Measurements from ENCODE around the gene RERE. TPM values are rescaled to one million over a fixed set of nuclear protein-coding genes. Genes with fewer than 3 reads are reported as not detected.

RERE gene
- polyA plus RNA-seq, 4 donors: 142 to 184 (median 145) TPM

DNA sequence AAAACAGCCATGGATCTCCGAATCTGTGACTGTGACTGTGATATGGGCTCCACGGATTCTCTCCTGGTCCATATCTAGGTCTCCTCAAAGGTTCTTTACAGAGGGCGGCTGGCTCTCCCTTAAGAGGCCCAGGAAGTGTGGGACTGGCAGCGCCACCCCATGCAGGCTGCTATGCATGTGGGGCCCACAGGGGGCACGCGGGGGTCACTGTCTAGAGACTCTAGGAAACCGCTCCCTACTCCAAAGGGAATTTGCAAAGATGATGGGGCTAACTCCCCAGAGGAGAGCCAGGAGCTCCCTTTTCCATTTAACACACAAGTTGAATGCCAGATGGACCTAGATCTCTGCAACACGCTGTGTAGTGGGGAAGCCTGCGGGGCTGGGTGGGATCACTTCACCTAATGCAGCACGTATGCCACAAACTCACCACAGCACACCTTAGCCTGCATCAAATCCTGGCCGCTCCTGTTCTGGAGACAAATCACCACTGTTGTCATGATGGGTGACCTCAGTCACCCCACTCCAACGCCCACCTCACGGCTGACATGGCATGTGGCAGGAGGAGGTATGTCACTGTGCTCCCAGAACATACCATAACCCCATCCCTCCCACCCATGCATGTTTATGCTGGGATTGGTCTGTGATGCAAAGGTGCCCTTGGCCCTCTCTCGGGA lies 437.8 kb downstream of the RERE start:
- DNase-seq (ENCODE audit: low read depth in 4 of 4, low spot score in 3 of 4): no peak

DNA sequence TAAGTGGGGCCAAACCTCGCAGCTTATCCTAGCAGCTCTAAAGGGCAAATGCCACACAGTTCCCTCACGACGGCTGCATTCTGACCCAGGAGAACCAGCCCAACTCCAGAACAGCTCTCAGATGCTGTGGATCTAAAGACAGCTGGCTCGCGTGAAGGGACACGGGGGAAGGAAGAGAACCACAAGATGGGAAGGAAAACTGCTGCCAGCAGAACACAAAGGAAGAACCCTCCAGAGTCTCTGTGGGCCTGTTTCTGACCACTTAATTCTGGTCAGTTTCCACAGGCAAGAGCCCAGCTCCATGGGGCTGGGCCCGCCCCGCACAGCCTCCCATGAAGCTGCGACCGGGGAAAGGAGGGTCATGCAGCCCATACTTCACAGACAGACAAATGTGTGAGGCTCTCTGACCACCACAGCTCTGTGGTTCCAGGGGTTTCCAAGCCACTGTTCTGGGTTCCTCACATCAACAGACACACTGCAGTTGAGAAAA lies 438.4 kb downstream of the RERE start:
- DNase-seq (ENCODE audit: low read depth in 4 of 4, low spot score in 3 of 4): no peak

DNA sequence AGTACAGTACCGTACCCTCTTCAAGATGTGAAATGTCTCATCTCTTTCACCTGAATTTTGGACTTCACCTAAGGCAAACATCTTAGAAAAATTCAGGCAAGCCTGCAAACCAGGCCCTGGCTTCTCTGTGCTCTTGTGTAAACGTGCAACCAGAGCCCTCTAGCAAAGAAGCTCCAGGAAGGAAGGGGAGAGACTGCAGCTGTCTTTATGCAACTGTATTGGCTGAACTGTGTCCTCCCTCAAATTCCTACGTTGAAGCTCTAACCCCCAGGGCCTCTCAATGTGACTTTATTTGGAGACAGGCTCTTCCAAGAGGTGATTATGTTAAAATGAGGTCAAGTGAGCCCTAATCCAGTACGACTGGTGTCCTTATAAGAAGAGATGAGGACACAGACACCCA lies 439.3 kb downstream of the RERE start:
- DNase-seq (ENCODE audit: low read depth in 4 of 4, low spot score in 3 of 4): no peak

DNA sequence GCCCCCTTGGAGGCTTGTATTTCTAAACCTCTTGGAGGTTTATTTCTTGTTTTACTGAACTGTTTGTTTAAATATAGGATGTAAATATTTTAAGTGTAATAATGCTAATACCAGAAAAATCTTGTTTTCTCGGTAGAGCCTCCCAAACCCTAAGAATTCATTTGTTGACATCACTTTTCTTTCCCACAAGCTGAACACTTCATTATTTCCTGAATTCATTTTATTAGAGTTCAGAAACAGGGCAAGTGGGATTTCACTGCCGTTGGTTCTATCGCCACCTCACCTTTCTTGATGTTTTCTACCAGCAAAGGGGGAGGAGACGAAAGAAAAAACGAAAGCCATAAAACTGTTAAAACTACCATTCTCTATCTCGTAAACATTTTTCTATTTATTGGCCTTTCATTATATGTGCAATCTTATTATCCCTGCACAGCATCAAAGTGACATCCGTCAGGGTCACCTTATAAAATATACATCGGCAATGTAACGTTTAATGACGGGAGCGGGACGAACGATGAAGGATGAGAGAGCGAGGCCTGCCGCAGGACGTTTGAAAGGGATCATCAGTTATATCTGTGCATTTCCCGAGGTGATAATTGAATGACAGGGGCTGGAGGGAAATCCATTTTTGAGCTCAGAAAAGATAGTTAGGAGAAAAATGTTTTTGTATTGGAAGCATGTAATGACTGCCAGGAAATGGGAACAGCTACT lies 440.0 kb downstream of the RERE start:
- no peak for DNase-seq (ENCODE audit: low read depth in 4 of 4, low spot score in 3 of 4)

DNA sequence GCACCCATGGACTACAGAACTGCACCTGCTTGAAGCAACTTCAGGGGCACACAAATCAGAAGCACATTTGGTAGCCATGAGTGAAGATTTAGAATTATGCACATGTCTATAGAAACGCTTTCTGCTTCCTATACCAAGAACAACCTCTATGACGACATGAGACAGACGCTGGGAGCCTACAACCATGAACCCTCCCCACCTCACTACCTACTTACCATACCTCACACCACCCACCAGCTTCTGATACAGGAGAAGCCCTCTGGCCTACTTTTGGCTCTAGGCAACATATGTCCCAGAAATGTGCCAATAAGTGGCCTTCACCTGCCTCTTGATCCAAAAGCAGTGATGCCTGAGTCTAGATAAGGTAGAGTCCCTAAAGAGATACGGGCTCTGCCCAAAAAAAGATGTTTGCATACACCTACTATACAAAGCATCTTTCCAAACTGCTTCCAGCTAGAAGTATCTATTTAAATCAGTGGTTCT lies 441.0 kb downstream of the RERE start:
- no peak for DNase-seq (ENCODE audit: low read depth in 4 of 4, low spot score in 3 of 4)

DNA sequence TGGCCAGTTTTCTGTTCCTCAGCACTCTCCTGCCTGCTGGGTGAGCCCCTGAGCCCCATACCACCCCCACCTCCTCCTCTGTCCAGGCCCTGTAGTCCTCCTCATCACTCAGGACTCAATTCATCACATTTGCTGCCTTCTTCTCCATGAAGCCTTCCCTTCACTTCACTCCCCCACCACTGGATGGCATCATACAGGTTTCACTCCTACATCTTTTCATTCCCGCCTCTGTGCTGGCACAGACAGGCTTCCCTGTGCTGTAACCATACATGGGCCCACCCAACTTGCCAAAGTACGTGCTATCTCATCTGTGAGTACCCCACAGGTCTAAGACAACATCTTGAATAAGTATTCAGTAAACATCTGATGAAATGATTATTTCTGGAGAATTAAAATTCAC lies 442.6 kb downstream of the RERE start:
- DNase-seq (ENCODE audit: low read depth in 4 of 4, low spot score in 3 of 4): no peak

DNA sequence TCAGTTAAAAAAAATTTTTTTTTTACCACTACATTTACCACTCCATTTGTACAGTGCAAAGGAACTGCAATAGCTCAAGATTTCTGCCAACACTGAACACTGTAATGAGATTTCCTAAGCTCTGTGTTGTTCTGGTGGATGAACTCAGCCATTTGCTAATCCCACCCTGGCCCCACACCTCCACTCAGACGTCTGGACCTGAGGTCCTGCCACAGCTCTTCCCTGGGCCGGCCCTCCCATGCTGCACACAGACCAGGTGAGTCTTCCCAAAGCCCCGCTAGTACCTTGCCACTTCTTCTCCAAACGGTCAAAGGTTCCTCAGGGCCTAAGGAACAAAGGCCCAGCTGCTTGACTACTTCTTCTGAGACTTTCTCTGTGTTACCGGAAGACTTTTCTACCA lies 443.1 kb downstream of the RERE start:
- DNase-seq (ENCODE audit: low read depth in 4 of 4, low spot score in 3 of 4): no peak

DNA sequence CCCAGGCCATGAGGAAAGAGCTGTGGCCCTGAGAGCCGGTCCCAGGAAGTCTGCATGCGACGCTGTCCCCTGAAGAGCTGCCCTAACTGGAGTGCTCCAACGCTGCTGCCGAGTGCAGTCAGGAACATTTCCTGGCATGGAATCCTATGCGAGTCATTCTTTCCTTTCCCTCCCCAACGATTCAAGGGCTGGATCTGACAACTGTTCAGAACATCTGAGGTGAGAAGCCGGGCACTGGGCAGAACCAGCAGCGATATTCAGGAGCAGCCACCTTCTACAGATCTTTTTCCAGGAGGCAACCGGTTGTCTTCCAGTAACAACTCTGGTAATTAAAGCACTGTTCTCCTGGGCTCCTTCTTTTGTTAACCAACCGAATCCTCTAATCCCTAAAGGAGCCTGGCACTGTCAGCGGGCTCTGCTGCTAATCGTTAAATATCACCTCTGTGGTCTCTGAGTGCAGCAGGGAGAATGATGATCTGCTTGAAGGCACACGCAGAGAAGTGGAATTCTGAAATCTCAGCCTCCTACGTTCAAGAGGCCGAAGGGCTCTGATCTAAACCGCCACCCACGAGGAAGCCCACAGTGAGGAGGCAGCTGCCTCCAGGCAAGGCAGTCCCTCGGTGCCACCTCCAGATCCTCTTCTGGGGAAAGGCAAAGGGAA lies 443.7 kb downstream of the RERE start:
- no peak for DNase-seq (ENCODE audit: low read depth in 4 of 4, low spot score in 3 of 4)

DNA sequence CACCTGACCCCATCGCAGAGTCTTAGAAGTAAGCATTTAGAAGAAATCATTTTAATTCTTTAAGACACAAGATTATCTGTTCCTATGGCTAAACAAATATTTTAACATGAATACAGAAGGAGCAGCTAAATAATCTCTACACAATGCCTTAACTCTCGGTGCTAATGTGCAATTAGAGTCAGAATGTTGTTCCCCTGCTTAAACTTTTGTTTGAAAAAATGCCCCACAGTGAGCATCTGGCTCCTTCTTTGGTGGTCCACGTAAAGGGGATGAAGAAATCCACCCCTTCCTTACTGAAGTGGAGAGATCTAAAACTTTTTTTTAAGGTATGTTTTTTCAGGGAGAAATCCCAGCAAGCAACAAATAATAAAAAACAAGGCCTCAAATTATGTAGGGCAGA lies 444.3 kb downstream of the RERE start:
- no peak for DNase-seq (ENCODE audit: low read depth in 4 of 4, low spot score in 3 of 4)

DNA sequence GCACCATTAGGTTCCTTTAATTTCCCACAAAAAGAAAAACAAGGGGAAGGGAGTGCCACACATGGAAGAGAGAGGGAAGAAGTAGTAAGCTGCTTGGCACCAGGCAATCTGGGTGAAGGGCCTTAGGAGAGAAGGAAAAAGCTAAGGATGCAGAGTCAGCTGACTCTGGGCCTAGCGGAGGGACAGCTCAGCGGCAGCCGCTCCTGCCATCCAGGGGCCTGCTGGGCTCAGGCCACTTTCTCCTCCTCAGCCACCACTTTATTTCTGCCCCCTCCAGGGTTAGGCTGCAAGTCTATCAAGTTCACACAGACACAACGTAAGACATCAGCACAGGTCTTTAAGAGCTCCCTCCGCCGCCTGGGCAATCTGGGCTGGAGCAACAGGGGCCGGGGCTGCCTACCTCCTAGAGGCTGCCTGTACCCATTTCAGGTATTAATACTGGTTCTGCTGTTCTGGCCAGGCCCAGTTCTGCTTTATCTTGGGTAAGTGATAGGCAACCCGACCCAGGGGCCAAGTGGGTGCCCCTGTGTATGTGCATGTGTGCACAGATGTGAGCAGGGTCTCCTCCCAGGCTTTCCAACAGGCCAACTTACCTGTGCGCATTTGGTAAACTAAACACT lies 446.0 kb downstream of the RERE start:
- DNase-seq (ENCODE audit: low read depth in 4 of 4, low spot score in 3 of 4): no peak

DNA sequence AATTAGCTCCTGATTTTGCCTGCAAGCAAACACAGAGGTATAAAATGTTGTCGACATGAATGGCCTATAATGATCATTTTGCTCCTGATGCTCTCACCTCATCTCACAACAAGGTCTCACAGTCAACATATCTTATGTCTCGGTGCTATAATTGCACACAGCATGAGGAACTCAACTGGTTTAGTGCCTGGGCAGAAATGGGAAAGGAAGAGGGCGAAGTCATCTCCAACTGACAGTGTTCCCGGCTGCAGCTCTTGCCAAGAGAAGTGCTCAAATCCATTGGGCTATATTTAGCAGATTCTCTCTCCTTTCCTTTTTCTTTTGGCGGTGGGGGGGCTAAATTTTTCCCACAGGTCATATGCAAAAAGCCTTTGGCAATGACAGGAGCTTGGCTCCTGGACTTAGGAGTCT lies 446.5 kb downstream of the RERE start:
- DNase-seq (ENCODE audit: low read depth in 4 of 4, low spot score in 3 of 4): no peak

DNA sequence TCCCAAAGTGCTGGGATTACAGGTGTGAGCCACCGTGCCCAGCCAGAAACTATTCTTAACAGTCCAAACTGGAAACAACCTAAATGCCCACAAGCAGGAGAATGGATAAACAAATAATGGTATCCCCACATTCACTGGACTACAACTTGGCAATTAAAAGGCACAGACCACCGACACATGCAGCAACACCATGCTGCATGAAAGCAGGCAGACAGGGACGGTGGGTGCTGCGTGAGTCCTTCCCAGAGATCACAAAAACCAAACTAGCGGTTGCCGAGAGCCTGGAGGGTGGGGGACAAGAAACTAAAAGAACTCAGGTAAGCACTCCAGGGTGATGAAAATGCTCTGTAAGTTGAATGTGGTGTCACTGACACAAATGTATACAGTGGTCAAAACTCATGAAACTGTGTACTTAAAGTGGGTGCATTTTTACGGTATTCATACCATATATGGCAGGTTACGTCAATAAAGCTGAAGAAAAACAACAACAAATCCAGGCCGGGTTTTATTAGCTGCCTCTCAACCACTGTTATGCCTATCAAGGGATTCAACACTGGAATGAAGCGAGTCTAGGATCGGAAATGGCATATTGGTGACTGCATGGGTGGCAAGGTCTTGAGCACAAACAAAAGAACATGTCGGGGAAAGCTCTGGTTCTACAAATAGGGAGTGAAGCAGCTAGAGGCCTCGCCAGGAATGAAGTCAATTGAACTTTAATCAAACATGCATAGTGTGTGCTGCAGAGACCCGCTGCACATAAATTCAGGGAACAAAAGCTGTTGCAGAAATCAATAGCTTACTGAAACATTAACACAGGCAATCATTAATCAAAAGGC lies 447.2 kb downstream of the RERE start:
- no peak for DNase-seq (ENCODE audit: low read depth in 4 of 4, low spot score in 3 of 4)

DNA sequence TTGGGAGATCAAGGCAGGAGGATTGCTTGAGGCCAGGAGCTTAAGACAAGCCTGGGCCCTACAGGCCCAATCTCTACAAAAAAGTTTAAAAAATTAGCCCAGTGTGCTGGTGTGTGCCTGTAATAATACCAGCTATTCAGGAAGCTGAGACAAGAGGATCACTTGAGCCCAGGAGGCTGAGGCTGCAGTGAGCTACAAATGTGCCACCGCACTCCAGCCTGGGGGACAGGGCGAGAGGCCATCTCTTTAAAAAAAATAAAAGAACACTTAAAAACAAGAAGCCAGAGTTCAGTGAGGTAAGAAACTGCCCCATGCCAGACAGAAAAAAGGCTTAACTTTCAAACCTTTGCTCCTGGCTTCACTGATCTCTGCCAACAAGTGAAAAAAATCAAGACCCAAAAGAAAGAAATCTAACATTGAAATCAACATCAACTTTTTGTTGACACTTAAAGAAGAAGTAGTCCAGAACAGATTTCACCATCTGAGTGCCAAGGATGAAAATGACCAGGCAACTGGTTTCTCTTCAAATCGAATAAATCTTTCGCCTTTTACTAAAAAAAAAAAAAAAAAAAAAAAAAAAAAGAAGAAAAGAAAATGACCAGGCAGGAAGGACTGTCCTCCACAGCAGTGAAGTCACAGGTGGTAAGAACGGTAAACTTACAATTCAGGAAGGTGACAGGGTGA lies 448.3 kb downstream of the RERE start:
- no peak for DNase-seq (ENCODE audit: low read depth in 4 of 4, low spot score in 3 of 4)

DNA sequence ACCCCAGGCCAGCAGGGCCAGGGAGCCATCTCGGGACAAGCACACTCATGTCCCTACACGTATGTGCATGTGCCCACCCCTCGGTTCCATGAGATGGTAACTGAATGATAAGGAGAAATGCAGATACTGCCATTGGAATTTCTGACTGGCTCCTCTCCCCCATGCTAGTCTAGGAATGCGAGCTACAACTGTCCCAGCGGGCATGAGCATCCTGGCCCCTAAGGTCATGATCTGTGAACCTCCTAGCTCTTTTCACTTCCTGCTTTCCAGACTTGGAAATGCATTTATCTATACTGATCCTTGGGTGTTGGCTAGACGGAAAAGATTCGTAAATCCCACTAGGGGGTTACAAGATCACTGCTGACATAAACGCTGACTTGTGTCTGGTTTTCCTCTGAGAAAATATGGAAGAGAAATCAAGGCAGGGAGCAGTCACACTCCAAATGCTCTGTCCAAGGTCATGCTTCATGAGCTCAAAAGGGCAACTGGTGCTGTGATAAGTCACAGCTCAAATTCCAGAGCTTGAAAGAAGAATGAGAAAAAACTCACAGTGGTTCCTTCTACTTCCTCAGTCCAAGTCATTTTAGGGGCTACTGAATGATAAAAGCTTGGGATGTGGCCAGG lies 449.8 kb downstream of the RERE start:
- no peak for DNase-seq (ENCODE audit: low read depth in 4 of 4, low spot score in 3 of 4)

DNA sequence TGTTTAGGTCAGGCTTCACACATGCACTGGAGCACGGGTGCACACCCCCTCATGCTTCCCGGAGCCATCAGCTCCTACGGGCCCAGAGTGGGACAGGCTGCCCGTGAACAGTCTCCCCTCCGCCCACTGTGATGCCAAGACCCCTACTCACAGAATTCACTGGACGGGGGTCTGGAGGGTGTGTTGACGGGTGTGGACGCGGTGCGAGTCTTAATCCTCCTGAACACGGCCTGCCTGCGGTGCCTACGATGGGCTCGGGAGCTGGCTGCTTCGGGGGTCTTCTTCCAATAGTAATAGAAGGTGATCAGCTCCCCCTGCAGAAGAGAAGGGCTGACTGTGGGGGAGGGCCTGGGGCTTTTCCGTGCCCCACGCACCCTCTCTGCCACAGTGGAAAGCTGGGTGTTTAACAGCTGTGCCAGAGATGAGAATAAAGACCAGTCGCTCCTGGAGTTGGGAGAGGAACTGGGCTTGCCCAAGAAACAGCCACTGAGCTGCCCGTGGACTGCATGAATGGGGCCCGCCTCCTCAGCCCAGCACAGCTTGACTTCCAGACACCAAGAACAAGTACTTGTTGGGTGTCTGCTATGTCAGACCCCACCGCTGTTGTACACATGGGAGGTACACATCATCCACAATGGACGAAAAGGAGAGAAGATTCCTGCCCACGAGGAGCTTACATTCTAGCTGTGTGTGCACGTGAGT lies 451.6 kb downstream of the RERE start:
- no peak for DNase-seq (ENCODE audit: low read depth in 4 of 4, low spot score in 3 of 4)

DNA sequence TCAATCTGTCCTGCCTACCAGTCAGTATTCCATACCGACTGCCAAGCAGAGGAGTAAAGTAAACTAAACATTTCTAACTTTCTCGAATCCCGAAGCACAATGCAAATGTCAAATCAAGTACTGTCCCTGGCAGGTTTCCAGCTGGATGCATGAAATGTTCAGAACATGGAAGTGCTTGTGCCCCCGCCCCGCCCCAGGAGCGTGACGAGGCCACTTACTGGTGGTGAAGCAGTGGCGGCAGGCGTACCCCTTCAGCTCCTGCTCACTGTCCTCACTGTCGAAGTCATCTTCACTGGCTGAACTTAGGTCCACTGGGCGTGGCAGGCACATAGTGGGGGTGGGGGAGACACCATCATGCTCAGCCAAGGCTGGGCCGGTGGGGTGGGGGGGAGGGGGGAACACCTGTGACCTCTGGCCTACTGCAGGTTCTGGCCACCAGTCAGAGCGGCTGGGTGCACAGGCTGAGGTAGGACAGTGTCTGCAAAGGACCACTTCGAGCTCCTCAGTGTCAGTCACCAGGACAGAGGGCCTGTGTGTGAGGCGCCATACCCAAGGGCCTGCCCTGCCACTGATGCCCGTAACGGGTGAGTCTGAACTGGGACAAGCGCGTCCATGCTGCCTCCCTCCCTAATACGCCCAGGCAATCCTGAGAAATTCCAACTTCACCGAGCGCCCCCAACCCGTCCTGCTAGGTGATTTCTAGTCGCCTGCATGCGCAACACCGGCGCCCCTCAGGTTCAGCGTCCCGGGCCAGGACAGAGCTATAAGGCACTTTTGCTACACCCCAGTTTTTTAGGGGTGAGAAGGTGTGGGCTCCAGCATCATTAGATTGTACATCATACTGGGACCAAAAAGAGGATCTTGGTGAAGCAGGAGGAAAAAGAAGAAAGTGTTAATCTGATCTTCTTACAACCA lies 452.7 kb downstream of the RERE start:
- DNase-seq (ENCODE audit: low read depth in 4 of 4, low spot score in 3 of 4): no peak

DNA sequence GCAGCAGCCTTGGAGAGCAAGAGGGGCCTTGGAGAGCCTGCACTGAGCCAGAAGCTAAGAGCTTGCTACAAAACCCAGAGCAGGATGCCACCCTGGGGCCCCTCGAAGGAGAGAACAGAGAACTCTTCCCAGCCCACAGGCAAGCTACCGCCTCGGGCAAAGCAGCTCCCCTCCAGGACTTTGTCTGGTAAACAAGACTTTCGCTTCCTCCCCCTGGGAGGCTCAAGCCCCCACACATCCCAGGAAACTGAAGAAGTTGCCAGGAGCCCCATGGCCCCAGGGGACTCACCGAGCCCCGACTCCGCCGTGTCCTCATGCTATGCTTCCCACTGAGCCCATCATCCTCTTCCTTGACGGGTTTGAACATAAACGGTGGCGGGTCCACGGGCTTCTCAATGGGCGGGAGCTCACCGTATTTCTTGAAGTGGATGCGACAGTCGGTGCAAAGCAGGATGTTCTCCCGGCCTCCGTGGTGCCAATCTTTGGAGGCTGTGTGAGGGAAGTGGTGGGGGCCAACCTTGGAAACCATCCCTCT lies 453.6 kb downstream of the RERE start:
- DNase-seq (ENCODE audit: low read depth in 4 of 4, low spot score in 3 of 4): no peak
